Measurements from ENCODE around the gene EFTUD2.
A peak's percentile ranks its signal among the peaks of the same experiment; 100 is the strongest.
"Not testable (repeated sequence)": the region's sequence is repeated elsewhere in the genome, so short reads cannot be mapped to it uniquely, and the experiment has no call there.

The EFTUD2 gene

DNA sequence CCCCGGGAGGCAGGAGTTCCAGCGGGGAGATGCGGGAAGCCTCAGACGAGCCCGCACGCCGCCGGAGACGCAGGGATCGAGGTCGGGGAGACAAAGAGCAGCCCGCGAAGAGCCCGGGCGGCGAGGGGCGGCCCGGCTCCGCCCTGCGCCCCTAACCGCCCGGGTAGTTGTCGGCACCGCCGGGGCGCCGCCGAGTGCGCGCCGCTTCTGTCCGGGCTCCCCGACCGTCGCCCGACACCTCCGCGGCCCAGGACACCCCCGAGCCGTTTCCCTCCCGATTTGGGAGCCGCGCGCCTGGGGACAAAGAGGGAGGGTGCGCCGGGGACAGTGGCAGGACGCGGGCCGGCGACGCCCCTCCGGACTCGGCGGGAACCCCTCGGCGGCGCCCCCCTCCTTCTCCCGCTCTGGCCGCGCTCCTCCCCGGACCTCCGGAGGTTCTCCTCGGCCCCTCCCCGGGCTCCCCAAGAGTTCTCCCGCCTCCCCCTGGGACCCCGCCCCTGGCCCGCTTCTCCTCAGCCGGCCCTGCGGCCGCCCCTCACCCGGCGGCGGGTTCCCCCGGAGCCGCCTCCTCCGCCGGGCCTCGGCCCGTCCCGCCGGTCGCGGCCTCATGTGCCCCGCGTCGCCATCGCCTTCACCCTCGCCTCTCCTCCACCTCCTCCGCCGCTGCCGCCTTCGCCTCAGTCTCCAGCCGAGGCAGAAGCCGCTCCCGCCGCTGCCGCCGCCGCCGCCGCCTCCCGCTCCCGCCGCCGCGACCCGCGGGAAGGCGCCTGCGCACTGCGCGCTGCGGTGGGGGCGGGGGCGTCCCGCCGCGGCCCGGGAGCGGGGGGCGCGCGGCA is 69.5 kb downstream of the EFTUD2 start, which contains the start of gene GJC1:
GJC1 (minus strand) TSS at position 765 of the 836 bp plus-strand sequence. CDS start 24,470 bp downstream, outside the sequence.
- peak within 1 kb of the TSS; percentile 89 for H3K4me3 ChIP-seq (ENCODE audit: low read depth, low read length)
- TF ChIP-seq, protein P1, sequence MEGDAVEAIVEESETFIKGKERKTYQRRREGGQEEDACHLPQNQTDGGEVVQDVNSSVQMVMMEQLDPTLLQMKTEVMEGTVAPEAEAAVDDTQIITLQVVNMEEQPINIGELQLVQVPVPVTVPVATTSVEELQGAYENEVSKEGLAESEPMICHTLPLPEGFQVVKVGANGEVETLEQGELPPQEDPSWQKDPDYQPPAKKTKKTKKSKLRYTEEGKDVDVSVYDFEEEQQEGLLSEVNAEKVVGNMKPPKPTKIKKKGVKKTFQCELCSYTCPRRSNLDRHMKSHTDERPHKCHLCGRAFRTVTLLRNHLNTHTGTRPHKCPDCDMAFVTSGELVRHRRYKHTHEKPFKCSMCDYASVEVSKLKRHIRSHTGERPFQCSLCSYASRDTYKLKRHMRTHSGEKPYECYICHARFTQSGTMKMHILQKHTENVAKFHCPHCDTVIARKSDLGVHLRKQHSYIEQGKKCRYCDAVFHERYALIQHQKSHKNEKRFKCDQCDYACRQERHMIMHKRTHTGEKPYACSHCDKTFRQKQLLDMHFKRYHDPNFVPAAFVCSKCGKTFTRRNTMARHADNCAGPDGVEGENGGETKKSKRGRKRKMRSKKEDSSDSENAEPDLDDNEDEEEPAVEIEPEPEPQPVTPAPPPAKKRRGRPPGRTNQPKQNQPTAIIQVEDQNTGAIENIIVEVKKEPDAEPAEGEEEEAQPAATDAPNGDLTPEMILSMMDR (IDR thresholded peaks at IDR 0.05; ENCODE audit: low read depth, low read length), result no peak

DNA sequence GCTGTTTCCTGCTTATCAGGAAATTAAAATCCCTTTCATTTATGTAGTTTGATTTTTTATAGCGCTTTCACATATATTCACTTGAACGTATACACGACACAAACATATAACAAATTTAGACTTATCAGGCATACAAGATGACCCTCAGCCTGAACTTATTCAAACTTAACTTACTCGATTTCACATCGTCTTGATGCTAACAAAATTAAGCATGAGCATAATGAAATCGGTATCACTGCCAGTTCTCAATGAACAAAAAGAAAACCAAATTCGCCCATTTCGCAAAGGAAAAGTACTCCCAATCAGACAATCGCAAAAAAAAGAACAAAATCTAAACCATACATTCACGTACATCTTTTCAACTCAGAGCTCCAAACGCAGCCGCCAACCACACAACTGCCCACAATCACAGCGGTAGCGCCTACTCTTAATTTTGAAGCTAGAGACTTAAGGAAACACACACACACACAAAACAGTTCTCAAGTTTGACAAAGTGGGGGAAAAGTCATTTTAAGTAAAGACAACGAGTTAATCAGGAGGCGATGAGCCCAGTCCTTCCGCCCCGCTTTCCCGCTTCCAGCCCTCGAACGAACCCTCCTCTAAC is 70.2 kb downstream of the EFTUD2 start:
- TF ChIP-seq, protein P1 (IDR thresholded peaks at IDR 0.05; ENCODE audit: low read depth, low read length), result no peak
- H3K4me3 ChIP-seq (ENCODE audit: low read depth, low read length), result peak overlapping the region; percentile 89

DNA sequence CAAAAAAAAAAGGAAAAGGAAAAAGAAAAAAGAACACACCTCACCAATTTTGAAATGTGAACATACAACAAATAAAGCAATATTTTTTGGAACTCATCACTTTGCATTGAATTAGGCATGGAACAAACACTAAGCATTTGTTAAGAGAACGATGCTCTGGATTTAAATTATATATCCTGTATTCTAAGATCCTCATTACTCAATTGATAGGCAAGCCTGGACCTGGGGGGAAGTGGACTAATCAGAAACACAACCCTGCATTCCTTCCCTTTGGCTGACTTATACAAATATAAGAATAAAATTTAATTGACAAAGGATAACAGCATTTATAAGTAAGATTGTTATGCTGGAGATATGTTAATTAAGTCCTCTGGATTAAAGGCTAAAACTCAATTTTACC is 71.4 kb downstream of the EFTUD2 start:
- peak overlapping the region; percentile 89 for H3K4me3 ChIP-seq (ENCODE audit: low read depth, low read length)

DNA sequence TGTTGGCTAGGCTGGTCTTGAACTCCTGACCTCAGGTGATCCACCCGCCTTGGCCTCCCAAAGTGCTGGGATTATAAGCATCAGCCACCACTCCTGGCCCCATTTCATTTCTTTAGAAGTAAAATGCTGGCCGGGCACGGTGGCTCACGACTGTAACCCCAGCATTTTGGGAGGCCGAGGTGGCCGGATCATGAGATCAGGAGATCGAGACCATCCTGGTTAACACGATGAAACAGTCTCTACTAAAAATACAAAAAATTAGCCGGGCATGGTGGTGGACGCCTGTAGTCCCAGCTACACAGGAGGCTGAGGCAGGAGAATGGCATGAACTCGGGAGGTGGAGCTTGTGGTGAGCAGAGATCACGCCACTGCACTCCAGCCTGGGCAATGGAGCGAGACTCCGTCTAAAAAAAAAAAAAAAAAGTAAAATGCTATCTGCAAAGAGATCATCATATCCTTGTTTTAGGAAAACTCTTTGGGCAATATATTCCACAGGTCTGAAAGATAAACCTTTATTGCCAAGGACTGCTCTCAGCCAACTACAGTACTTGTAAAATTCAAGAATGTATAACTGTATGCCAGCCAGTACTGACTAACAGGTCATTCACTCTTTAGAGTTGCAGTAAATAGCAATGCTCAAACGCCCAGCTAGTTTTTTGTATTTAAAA is 73.0 kb downstream of the EFTUD2 start:
- TF ChIP-seq, protein P1 (IDR thresholded peaks at IDR 0.05; ENCODE audit: low read depth, low read length), result no peak

More for the DNA sequence above, 71.4 kb downstream of the EFTUD2 start:
- TF ChIP-seq, protein P1 (IDR thresholded peaks at IDR 0.05; ENCODE audit: low read depth, low read length), result no peak

DNA sequence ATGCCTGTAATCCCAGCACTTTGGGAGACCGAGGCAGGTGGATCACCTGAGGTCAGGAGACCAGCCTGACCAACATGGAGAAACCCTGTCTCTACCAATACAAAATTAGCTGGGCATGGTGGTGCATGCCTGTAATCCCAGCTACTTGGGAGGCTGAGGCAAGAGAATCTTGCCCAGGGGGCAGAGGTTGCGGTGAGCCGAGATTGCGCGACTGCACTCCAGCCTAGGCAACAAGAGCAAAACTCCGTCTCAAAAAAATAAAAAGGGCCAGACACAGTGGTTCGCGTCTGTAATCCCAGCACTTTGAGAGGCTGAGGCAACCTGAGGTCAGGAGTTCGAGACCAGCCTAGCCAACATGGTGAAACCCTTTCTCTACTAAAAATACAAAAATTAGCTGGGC is 74.0 kb downstream of the EFTUD2 start:
- H3K4me3 ChIP-seq (ENCODE audit: low read depth, low read length), result not testable (repeated sequence)

More for the DNA sequence above, 73.0 kb downstream of the EFTUD2 start:
- no peak overlapping the region for H3K4me3 ChIP-seq (ENCODE audit: low read depth, low read length)

DNA sequence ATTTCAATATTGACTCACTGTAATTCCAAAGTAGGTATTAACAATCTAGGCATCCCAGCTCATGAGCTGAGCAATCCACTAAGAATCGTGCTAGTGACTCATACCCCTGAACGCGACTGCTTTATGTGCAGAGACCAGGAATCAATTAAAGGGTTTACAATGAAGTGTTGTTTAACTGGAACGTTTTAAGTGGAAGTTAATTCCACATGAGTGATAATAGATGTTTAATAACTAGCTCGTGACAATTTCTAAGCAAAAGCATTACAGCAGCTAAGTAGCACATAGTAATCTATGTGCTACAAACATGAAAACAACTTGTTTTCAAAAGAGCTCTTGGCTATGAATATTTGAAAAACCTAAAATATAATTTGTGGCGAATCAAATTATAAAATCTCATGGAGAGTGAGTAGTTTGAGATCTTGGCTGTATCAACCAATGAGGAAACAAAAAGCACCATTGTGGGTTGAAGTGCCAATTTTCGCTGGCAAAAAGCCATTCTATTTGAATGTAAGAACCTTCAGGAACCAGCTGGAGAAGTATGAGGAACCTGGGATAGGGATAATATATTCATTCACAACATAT is 78.5 kb downstream of the EFTUD2 start:
- TF ChIP-seq, protein P1 (IDR thresholded peaks at IDR 0.05; ENCODE audit: low read depth, low read length), result no peak
- H3K4me3 ChIP-seq (ENCODE audit: low read depth, low read length), result no peak overlapping the region

DNA sequence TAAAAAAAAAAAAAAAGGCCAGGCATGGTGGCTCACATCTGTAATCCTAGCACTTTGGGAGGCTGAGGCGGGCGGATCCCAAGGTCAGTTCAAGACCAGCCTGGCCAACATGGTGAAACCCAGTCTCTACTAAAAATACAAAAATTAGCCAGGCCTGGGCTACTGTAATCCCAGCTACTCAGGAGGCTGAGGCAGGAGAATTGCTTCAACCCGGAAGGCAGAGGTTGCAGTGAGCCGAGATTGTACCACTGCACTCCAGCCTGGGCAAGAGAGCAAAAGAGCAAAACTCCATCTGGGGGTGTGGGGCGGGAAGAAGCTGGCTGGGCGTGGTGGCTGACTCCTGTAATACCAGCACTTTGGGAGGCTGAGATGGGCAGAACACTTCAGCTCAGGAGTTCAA is 80.7 kb downstream of the EFTUD2 start:
- H3K4me3 ChIP-seq (ENCODE audit: low read depth, low read length), result not testable (repeated sequence)

DNA sequence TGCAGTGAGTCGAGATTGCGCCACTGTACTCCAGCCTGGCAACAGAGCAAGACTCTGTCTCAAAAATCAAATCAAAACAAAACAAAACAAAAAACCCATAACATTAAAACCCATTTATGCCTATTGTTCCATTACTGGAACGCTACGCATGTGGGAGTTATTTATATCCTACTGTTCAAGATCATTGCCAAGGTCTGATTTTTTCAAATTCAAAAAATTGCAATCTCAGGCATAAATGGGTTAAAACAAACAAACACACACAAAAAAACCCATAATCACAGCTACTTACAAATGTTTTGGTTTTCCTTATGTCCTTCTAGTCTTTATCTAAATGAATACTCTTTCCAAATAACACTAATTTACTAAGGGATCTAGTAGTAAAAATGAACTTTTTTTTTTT is 87.0 kb downstream of the EFTUD2 start:
- TF ChIP-seq, protein P1 (IDR thresholded peaks at IDR 0.05; ENCODE audit: low read depth, low read length), result no peak
- H3K4me3 ChIP-seq (ENCODE audit: low read depth, low read length), result no peak overlapping the region

DNA sequence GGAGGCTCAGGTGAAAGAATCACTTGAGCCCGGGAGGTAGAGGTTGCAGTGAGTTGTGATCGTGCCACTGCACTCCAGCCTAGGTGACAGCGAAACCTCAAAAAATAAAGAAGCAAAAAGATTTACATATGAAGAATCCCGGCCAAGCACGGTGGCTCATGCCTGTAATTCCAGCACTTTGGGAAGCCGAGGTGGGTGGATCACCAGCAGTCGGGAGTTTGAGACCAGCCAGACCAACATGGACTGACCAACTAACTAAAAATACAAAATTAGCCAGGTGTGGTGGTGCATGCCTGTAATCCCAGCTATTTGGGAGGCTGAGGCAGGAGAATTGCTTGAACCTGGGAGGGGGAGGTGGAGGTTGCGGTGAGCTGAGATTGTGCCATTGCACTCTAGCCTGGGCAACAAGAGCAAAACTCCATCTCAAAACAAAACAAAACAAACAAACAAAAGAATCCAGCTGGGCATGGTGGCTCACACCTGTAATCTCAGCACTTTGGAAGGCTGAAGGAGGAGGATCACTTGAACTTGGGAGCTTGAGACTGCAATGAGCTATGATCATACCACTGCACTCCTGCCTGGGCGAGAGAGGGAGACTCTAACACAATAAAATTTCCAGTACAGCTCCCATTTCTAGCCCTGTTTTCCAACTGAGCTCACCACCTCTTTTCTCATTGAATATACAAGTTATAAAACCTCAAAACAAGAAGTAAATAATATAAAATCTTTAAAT is 90.4 kb downstream of the EFTUD2 start:
- H3K4me3 ChIP-seq (ENCODE audit: low read depth, low read length), result not testable (repeated sequence)

Data from WI38 (cell line).